ENCODE data around the gene HES3.

HES3 gene

GRCh38 chr1:6246497-6247467 is 2.8 kb downstream of the HES3 start:
- peaks cover 17% of the 10 kb centered on the region for H3K9me3 ChIP-seq (ENCODE audit: insufficient read depth, low read depth, low read length)
- no peak overlapping the region for H2AFZ ChIP-seq (ENCODE audit: insufficient read depth, low read length, poor library complexity)
- H3K4me3 ChIP-seq (ENCODE audit: low read depth, low read length) = no peak overlapping the region
- H3K36me3 ChIP-seq (ENCODE audit: control insufficient read depth in 1 of 2, insufficient read depth in 2 of 2, low read length in 2 of 2) = no peaks in the 10 kb centered on the region
- H3K4ac ChIP-seq (ENCODE audit: low read depth, low read length) = no peak overlapping the region
- H3K27ac ChIP-seq (ENCODE audit: low read depth, low read length) = no peak overlapping the region
- no peak overlapping the region for H3K4me2 ChIP-seq (ENCODE audit: low read length)
- no CpG with 5 or more reads among the region's 30 CpGs for WGBS (ENCODE audit: extremely low coverage, insufficient coverage, insufficient read length)
- no peak overlapping the region for H2BK120ac ChIP-seq (ENCODE audit: insufficient read depth, low read length, poor library complexity)
- no peak overlapping the region for H4K12ac ChIP-seq (ENCODE audit: low read depth, low read length)
- no peak overlapping the region for H2AK5ac ChIP-seq (ENCODE audit: low read length)
- no peaks in the 10 kb centered on the region for H3K79me1 ChIP-seq (ENCODE audit: low read length)
- no peak overlapping the region for H3K14ac ChIP-seq (ENCODE audit: low read length)
- H3K79me2 ChIP-seq (ENCODE audit: control insufficient read depth, insufficient read depth, low read length, poor library complexity) = no peaks in the 10 kb centered on the region
- H4K8ac ChIP-seq (ENCODE audit: low read depth, low read length) = no peak overlapping the region
- no peak overlapping the region for H4K91ac ChIP-seq (ENCODE audit: low read depth, low read length)
- H3K18ac ChIP-seq (ENCODE audit: low read length) = no peak overlapping the region
- DNase-seq = peak; percentile 54 to 78
- peaks cover 2 to 3% of the 10 kb centered on the region in 2 experiments for H3K4me1 ChIP-seq (ENCODE audit: control insufficient read depth in 1 of 2, insufficient read depth in 2 of 2, low read length in 2 of 2)
- no peak overlapping the region for H3K9ac ChIP-seq (ENCODE audit: low read length)
- peaks cover 75% of the 10 kb centered on the region for H3K27me3 ChIP-seq (ENCODE audit: insufficient read depth, low read length)
- H3K23ac ChIP-seq (ENCODE audit: low read length) = no peak overlapping the region
- no peak overlapping the region for H2BK5ac ChIP-seq (ENCODE audit: low read depth, low read length, poor library complexity)
- no peak overlapping the region for H2BK12ac ChIP-seq (ENCODE audit: low read length)

GRCh38 chr1:6247651-6248050 is 3.7 kb downstream of the HES3 start:
- no peak overlapping the region for H3K27ac ChIP-seq (ENCODE audit: low read depth, low read length)
- H3K4me2 ChIP-seq (ENCODE audit: low read length) = no peak overlapping the region
- H4K91ac ChIP-seq (ENCODE audit: low read depth, low read length) = no peak overlapping the region
- H3K27me3 ChIP-seq (ENCODE audit: insufficient read depth, low read length) = peaks cover 67% of the 10 kb centered on the region
- H3K36me3 ChIP-seq (ENCODE audit: control insufficient read depth in 1 of 2, insufficient read depth in 2 of 2, low read length in 2 of 2) = no peaks in the 10 kb centered on the region
- H3K23ac ChIP-seq (ENCODE audit: low read length) = no peak overlapping the region
- H3K4ac ChIP-seq (ENCODE audit: low read depth, low read length) = no peak overlapping the region
- WGBS (ENCODE audit: extremely low coverage, insufficient coverage, insufficient read length) = no CpG with 5 or more reads among the region's 5 CpGs
- no peak overlapping the region for H3K14ac ChIP-seq (ENCODE audit: low read length)
- no peak overlapping the region for H2AFZ ChIP-seq (ENCODE audit: insufficient read depth, low read length, poor library complexity)
- no peak for DNase-seq
- no peak overlapping the region for H4K12ac ChIP-seq (ENCODE audit: low read depth, low read length)
- no peak overlapping the region for H2AK5ac ChIP-seq (ENCODE audit: low read length)
- H2BK12ac ChIP-seq (ENCODE audit: low read length) = no peak overlapping the region
- H2BK120ac ChIP-seq (ENCODE audit: insufficient read depth, low read length, poor library complexity) = no peak overlapping the region
- peaks cover 2 to 3% of the 10 kb centered on the region in 2 experiments for H3K4me1 ChIP-seq (ENCODE audit: control insufficient read depth in 1 of 2, insufficient read depth in 2 of 2, low read length in 2 of 2)
- no peak overlapping the region for H4K8ac ChIP-seq (ENCODE audit: low read depth, low read length)
- H3K4me3 ChIP-seq (ENCODE audit: low read depth, low read length) = no peak overlapping the region
- H3K9ac ChIP-seq (ENCODE audit: low read length) = no peak overlapping the region
- no peak overlapping the region for H2BK5ac ChIP-seq (ENCODE audit: low read depth, low read length, poor library complexity)
- no peaks in the 10 kb centered on the region for H3K79me2 ChIP-seq (ENCODE audit: control insufficient read depth, insufficient read depth, low read length, poor library complexity)
- peaks cover 17% of the 10 kb centered on the region for H3K9me3 ChIP-seq (ENCODE audit: insufficient read depth, low read depth, low read length)
- no peaks in the 10 kb centered on the region for H3K79me1 ChIP-seq (ENCODE audit: low read length)
- no peak overlapping the region for H3K18ac ChIP-seq (ENCODE audit: low read length)

GRCh38 chr1:6248161-6248776 is 4.3 kb downstream of the HES3 start:
- no peak overlapping the region for H3K23ac ChIP-seq (ENCODE audit: low read length)
- no peak for DNase-seq
- no peaks in the 10 kb centered on the region for H3K79me2 ChIP-seq (ENCODE audit: control insufficient read depth, insufficient read depth, low read length, poor library complexity)
- no peak overlapping the region for H3K14ac ChIP-seq (ENCODE audit: low read length)
- H2BK120ac ChIP-seq (ENCODE audit: insufficient read depth, low read length, poor library complexity) = no peak overlapping the region
- no peak overlapping the region for H3K18ac ChIP-seq (ENCODE audit: low read length)
- peaks cover 61% of the 10 kb centered on the region for H3K27me3 ChIP-seq (ENCODE audit: insufficient read depth, low read length)
- H3K79me1 ChIP-seq (ENCODE audit: low read length) = no peaks in the 10 kb centered on the region
- H4K12ac ChIP-seq (ENCODE audit: low read depth, low read length) = no peak overlapping the region
- H3K4me2 ChIP-seq (ENCODE audit: low read length) = no peak overlapping the region
- no CpG with 5 or more reads among the region's 14 CpGs for WGBS (ENCODE audit: extremely low coverage, insufficient coverage, insufficient read length)
- H3K4ac ChIP-seq (ENCODE audit: low read depth, low read length) = no peak overlapping the region
- H3K9ac ChIP-seq (ENCODE audit: low read length) = no peak overlapping the region
- H4K91ac ChIP-seq (ENCODE audit: low read depth, low read length) = no peak overlapping the region
- H3K9me3 ChIP-seq (ENCODE audit: insufficient read depth, low read depth, low read length) = peaks cover 15% of the 10 kb centered on the region
- H4K8ac ChIP-seq (ENCODE audit: low read depth, low read length) = no peak overlapping the region
- H2BK12ac ChIP-seq (ENCODE audit: low read length) = no peak overlapping the region
- no peaks in the 10 kb centered on the region for H3K36me3 ChIP-seq (ENCODE audit: control insufficient read depth in 1 of 2, insufficient read depth in 2 of 2, low read length in 2 of 2)
- no peak overlapping the region for H3K27ac ChIP-seq (ENCODE audit: low read depth, low read length)
- no peak overlapping the region for H3K4me3 ChIP-seq (ENCODE audit: low read depth, low read length)
- peaks cover 2 to 3% of the 10 kb centered on the region in 2 experiments for H3K4me1 ChIP-seq (ENCODE audit: control insufficient read depth in 1 of 2, insufficient read depth in 2 of 2, low read length in 2 of 2)
- H2BK5ac ChIP-seq (ENCODE audit: low read depth, low read length, poor library complexity) = no peak overlapping the region
- no peak overlapping the region for H2AFZ ChIP-seq (ENCODE audit: insufficient read depth, low read length, poor library complexity)
- no peak overlapping the region for H2AK5ac ChIP-seq (ENCODE audit: low read length)

- Histone ChIP-seq H2AK5ac (ENCODE audit: low read length) (no peak overlapping the region), H2BK5ac (ENCODE audit: low read depth, low read length, poor library complexity) (no peak overlapping the region), H3K9ac (ENCODE audit: low read length) (no peak overlapping the region), H3K36me3 (ENCODE audit: control insufficient read depth in 1 of 2, insufficient read depth in 2 of 2, low read length in 2 of 2) (no peaks in the 10 kb centered on the region), H4K12ac (ENCODE audit: low read depth, low read length) (no peak overlapping the region), H2AFZ (ENCODE audit: insufficient read depth, low read length, poor library complexity) (no peak overlapping the region), H3K79me2 (ENCODE audit: control insufficient read depth, insufficient read depth, low read length, poor library complexity) (no peaks in the 10 kb centered on the region), H3K14ac (ENCODE audit: low read length) (no peak overlapping the region), H3K4me1 (ENCODE audit: control insufficient read depth in 1 of 2, insufficient read depth in 2 of 2, low read length in 2 of 2) (peaks cover 2 to 3% of the 10 kb centered on the region in 2 experiments), H3K23ac (ENCODE audit: low read length) (no peak overlapping the region), H3K9me3 (ENCODE audit: insufficient read depth, low read depth, low read length) (peaks cover 12% of the 10 kb centered on the region), H3K4me2 (ENCODE audit: low read length) (peak overlapping the region; percentile 39), H3K27ac (ENCODE audit: low read depth, low read length) (no peak overlapping the region), H3K18ac (ENCODE audit: low read length) (no peak overlapping the region), H3K4me3 (ENCODE audit: low read depth, low read length) (no peak overlapping the region), H4K91ac (ENCODE audit: low read depth, low read length) (no peak overlapping the region), H3K4ac (ENCODE audit: low read depth, low read length) (no peak overlapping the region), H2BK12ac (ENCODE audit: low read length) (no peak overlapping the region), H3K79me1 (ENCODE audit: low read length) (no peaks in the 10 kb centered on the region), H2BK120ac (ENCODE audit: insufficient read depth, low read length, poor library complexity) (no peak overlapping the region), H3K27me3 (ENCODE audit: insufficient read depth, low read length) (peaks cover 53% of the 10 kb centered on the region), H4K8ac (ENCODE audit: low read depth, low read length) (no peak overlapping the region)
- no peak for DNase-seq
- WGBS (ENCODE audit: extremely low coverage, insufficient coverage, insufficient read length) = no CpG with 5 or more reads among the region's 96 CpGs
Measured at GRCh38 chr1:6248932-6249738, 5.2 kb downstream of the HES3 start.

Measured in trophoblast cell (in vitro differentiated cells and primary cell).